Heart right ventricle (tissue), 16 donors: Measurements from ENCODE around the gene TET1. TPM values are rescaled to one million over a fixed set of nuclear protein-coding genes. Genes with fewer than 3 reads are reported as not detected.

Experiments used
- ATAC-seq, 8 donors: fragments of 200-7000 bp; cut with Tn5 transposase; one replicate each; pipeline ENCODE4 v1.9.1; 2020; ENCODE audit warnings: mild to moderate bottlenecking in 8 of 8, moderate library complexity in 8 of 8, moderate number of reproducible peaks in 1 of 8
- DNase-seq, 2 donors: peaks; one replicate each; pipeline ENCODE4 v3.0.0-alpha.2; 2020
- H3K27ac ChIP-seq, 10 donors: fragments of 200-600 bp; sonication (generic) in 2 of 10; one replicate each; pipeline versions ENCODE4 v1.5.0 to v1.8.0; 2020 to 2022; ENCODE audit warnings: mild to moderate bottlenecking in 3 of 10
- H3K27me3 ChIP-seq, 7 donors: fragments of 200-600 bp; one replicate each; pipeline ENCODE4 v1.8.0; 2021 to 2022; ENCODE audit warnings: mild to moderate bottlenecking in 2 of 7
- H3K36me3 ChIP-seq, 9 donors: fragments of 200-600 bp; sonication (generic) in 1 of 9; one replicate each; pipeline versions ENCODE4 v1.5.0 to v1.8.0; 2020 to 2022; ENCODE audit warnings: mild to moderate bottlenecking in 2 of 9
- H3K4me1 ChIP-seq, 9 donors: fragments of 200-600 bp; sonication (generic) in 1 of 9; one replicate each; pipeline versions ENCODE4 v1.5.0 to v1.8.0; 2020 to 2022; ENCODE audit warnings: mild to moderate bottlenecking in 4 of 9
- H3K4me3 ChIP-seq, 10 donors: fragments of 200-600 bp; sonication (generic) in 2 of 10; one replicate each; pipeline versions ENCODE4 v1.5.0 to v1.8.0; 2020 to 2022; ENCODE audit warnings: mild to moderate bottlenecking in 7 of 10, moderate library complexity in 2 of 10
- H3K9me3 ChIP-seq, 11 donors: fragments of 200-600 bp in 10 of 11; sonication (generic) in 2 of 11; one replicate each; pipeline versions ENCODE4 v1.5.0 to v1.8.0; 2013 to 2022; ENCODE audit warnings: mild to moderate bottlenecking in 2 of 11, control low read depth in 1 of 11, moderate library complexity in 1 of 11
- WGBS, 2 donors: extraction: QIAGEN DNeasy Blood & Tissue Kit; methylation state at CpG; one replicate each; pipeline ENCODE4 v1.1.7; 2013; ENCODE audit warnings: inconsistent platforms in 1 of 2; 5-methylcytosine and 5-hydroxymethylcytosine counted together
- intact Hi-C, 10 donors: fragments of 100-400 bp; cut with DNase I; formaldehyde crosslinking; loops; one replicate each; pipeline versions ENCODE4 v1.11.1 to v1.14.2; 2022
- polyA plus RNA-seq, 2 donors: library from polyadenylated mRNA; stranded (reverse); fragments of 200-250 nt; gene quantifications; one replicate each; pipeline ENCODE4 v1.2.3, GENCODE V29; 2013
- total RNA-seq, 10 donors: library from RNA; stranded (reverse); fragmentation: NEBNext Ultra II Directional in 3 of 10; extraction: Animal tissue kit (Norgen Biotek cat#: 25700) in 3 of 10; gene quantifications; one replicate each; pipeline versions ENCODE4 v1.2.1 to v1.2.4, GENCODE V29; 2021 to 2023
- TF ChIP-seq, protein P1 (sequence below), 9 donors: fragments of 200-600 bp; sonication (generic) in 2 of 9; IDR thresholded peaks; one replicate each; pipeline versions ENCODE4 v1.5.0 to v1.8.0; 2021 to 2022; ENCODE audit warnings: antibody characterized with exemption in 9 of 9, mild to moderate bottlenecking in 5 of 9, moderate library complexity in 1 of 9
- donor health status: Arrhythmogenic right ventricular cardiomyopathy.
- donor health status: ischemic (EF 13 %, LVEDD 7.1; RV severe dilation, severe dysfunction).
- donor health status: healthy with polysubstance abuse.
- donor health status: DM: no; HTN: yes; CAD: no.
- donor health status: DM: no; HTN: no; CAD: no.
- donor health status: ischemic (EF 25% LVEDD 6.9; RV normal size, moderate dysfunction).
- donor health status: ischemic (EF 25% LVEDD 5.7; RV mildly dilated, moderate dysfunction).
- donor health status: healthy.
- donor health status: DM: yes; HTN: yes; CAD: no.
- donor health status: Ischemic cardiomyopathy.
- donor health status: ischemic (EF 35%, LVEDD 5.7; RV mildly dilated, moderate dysfunction).
- donor health status: nonischemic (EF 11% LVEDD 7.7; RV severe dilation, severe dysfunction).
- donor health status: DM: yes; HTN: yes; CAD: no.
- donor health status: PGD.
- donor health status: ischemic (EF 29% LVEDD 5.4; RV normal size, mild dysfunction).
- donor health status: nonischemic (EF 23%, LVEDD 6.1; RV moderate dilation, normal function).

TET1 gene
- total and polyA plus RNA-seq, 12 donors: 0.17 to 4.2 (median 3.0) TPM

GRCh38 chr10:68595513-68595912 is 35.4 kb downstream of the TET1 start:
- intact Hi-C loops: no loop called here
- DNase-seq (no peak), ATAC-seq (no peak)
- H3K4me3 ChIP-seq: no peak overlapping the region
- no peaks in the 10 kb centered on the region for H3K36me3 ChIP-seq
- no peaks in the 10 kb centered on the region for H3K27me3 ChIP-seq
- 98% methylated on average over 6 of the region's 6 CpGs for WGBS, 2 donors
- no peaks in the 10 kb centered on the region for H3K9me3 ChIP-seq
- H3K4me1 ChIP-seq: peaks cover 4 to 26% (median 14%) of the 10 kb centered on the region in 9 donors
- no peak overlapping the region for H3K27ac ChIP-seq
- TF ChIP-seq, protein P1, sequence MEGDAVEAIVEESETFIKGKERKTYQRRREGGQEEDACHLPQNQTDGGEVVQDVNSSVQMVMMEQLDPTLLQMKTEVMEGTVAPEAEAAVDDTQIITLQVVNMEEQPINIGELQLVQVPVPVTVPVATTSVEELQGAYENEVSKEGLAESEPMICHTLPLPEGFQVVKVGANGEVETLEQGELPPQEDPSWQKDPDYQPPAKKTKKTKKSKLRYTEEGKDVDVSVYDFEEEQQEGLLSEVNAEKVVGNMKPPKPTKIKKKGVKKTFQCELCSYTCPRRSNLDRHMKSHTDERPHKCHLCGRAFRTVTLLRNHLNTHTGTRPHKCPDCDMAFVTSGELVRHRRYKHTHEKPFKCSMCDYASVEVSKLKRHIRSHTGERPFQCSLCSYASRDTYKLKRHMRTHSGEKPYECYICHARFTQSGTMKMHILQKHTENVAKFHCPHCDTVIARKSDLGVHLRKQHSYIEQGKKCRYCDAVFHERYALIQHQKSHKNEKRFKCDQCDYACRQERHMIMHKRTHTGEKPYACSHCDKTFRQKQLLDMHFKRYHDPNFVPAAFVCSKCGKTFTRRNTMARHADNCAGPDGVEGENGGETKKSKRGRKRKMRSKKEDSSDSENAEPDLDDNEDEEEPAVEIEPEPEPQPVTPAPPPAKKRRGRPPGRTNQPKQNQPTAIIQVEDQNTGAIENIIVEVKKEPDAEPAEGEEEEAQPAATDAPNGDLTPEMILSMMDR (IDR thresholded peaks at IDR 0.05): no peak

- H3K4me1 ChIP-seq: peaks cover 4 to 44% (median 31%) of the 10 kb centered on the region in 9 donors
- H3K9me3 ChIP-seq: no peaks in the 10 kb centered on the region
- H3K27me3 ChIP-seq: no peaks in the 10 kb centered on the region
- TF ChIP-seq, protein P1 (IDR thresholded peaks at IDR 0.05): no peak
- intact Hi-C loops: no loop called here
- no peak overlapping the region for H3K27ac ChIP-seq
- ATAC-seq (no peak), DNase-seq (no peak)
- H3K36me3 ChIP-seq: no peaks in the 10 kb centered on the region
- WGBS, 2 donors: 100% methylated on average over 1 of the region's 1 CpG
- H3K4me3 ChIP-seq: no peak overlapping the region
Observed at GRCh38 chr10:68597407-68597806, 37.3 kb downstream of the TET1 start.

GRCh38 chr10:68598978-68599770 is 39.0 kb downstream of the TET1 start:
- DNase-seq (peak; percentile 39 to 41), ATAC-seq (peak; percentile 44 to 80 (median 58))
- no peaks in the 10 kb centered on the region for H3K9me3 ChIP-seq
- peak overlapping the region; percentile 23 to 86 (median 72) for H3K27ac ChIP-seq
- H3K4me1 ChIP-seq: peaks cover 4 to 49% (median 34%) of the 10 kb centered on the region in 9 donors
- intact Hi-C loops: no loop called here
- WGBS, 2 donors: 25 to 27% methylated on average over 23 of the region's 23 CpGs
- H3K4me3 ChIP-seq: peak overlapping the region in 9 of 10 donors; percentile 32 to 68 (median 59)
- H3K36me3 ChIP-seq: peaks cover 0 to 7% (median 0%) of the 10 kb centered on the region in 9 donors
- no peaks in the 10 kb centered on the region for H3K27me3 ChIP-seq
- TF ChIP-seq, protein P1 (IDR thresholded peaks at IDR 0.05): no peak

DNA sequence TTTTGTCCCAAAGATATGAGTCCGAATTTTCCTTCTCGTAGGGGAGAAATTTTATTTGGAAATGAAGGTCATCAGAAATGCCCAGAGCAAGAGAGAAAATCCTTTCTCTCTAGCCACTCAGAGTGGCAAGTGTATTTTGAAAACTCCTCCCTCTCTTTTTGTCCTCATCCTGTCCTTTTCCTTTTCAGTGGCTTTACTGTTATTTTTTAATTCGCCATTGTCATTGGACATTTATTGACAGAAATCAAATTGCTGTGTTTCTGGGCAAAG is 39.6 kb downstream of the TET1 start:
- H3K27me3 ChIP-seq: no peaks in the 10 kb centered on the region
- intact Hi-C loops: loop anchor here in 4 of 10 donors (2.0 to 5.0 kb wide), 2 partner anchors 37 to 39 kb away; partner anchors contain the start of gene TET1 (in 4 of the 4)
- H3K36me3 ChIP-seq: peaks cover 0 to 7% (median 0%) of the 10 kb centered on the region in 9 donors
- TF ChIP-seq, protein P1 (IDR thresholded peaks at IDR 0.05): no peak
- 3 to 10% methylated on average over 3 of the region's 3 CpGs for whole genome bisulfite sequencing, 2 donors
- ATAC-seq: peak in 1 of 8 donors; percentile 1
- peak overlapping the region in 9 of 10 donors; percentile 26 to 86 (median 75) for H3K27ac ChIP-seq
- no peaks in the 10 kb centered on the region for H3K9me3 ChIP-seq
- H3K4me1 ChIP-seq: peaks cover 4 to 44% (median 34%) of the 10 kb centered on the region in 9 donors
- peak overlapping the region in 9 of 10 donors; percentile 32 to 68 (median 59) for H3K4me3 ChIP-seq
- DNase-seq: no peak
